Measurements from ENCODE around the gene RNF4. TPM values are rescaled to one million over a fixed set of nuclear protein-coding genes. Genes with fewer than 3 reads are reported as not detected.
"Not testable (repeated sequence)": the region's sequence is repeated elsewhere in the genome, so short reads cannot be mapped to it uniquely, and the experiment has no call there.

The RNF4 gene
- total RNA-seq, 1 donor: 68.8 TPM

- H3K79me2 ChIP-seq (ENCODE audit: insufficient read depth, low read length): peaks cover 35% of the 10 kb centered on the region
- peaks cover 24% of the 10 kb centered on the region for H4K20me1 ChIP-seq (ENCODE audit: insufficient read depth, low read length)
- peak overlapping the region; percentile 86 for H3K27ac ChIP-seq (ENCODE audit: low read depth, low read length)
- peaks cover 11% of the 10 kb centered on the region for H3K4me1 ChIP-seq (ENCODE audit: insufficient read depth, low read length)
- peak overlapping the region; percentile 88 for H2AFZ ChIP-seq (ENCODE audit: low read length)
- H3K9me3 ChIP-seq (ENCODE audit: low read depth, low read length): no peaks in the 10 kb centered on the region
- peak overlapping the region; percentile 94 for H3K4me2 ChIP-seq (ENCODE audit: insufficient read depth, low read length)
- TF ChIP-seq CTCF (IDR thresholded peaks at IDR 0.05; ENCODE audit: extremely low read depth, low read depth, low read length): no peak
- peaks cover 9% of the 10 kb centered on the region for H3K36me3 ChIP-seq (ENCODE audit: insufficient read depth, low read length)
- DNase-seq (ENCODE audit: insufficient read length, low spot score, missing footprints): peak; percentile 91
- no peaks in the 10 kb centered on the region for H3K27me3 ChIP-seq (ENCODE audit: insufficient read depth, low read length)
- peak overlapping the region; percentile 88 for H3K4me3 ChIP-seq (ENCODE audit: insufficient read depth, low read length)
These were observed 66.7 kb downstream of the RNF4 start for GRCh38 chr4:2535376-2536192.

DNA sequence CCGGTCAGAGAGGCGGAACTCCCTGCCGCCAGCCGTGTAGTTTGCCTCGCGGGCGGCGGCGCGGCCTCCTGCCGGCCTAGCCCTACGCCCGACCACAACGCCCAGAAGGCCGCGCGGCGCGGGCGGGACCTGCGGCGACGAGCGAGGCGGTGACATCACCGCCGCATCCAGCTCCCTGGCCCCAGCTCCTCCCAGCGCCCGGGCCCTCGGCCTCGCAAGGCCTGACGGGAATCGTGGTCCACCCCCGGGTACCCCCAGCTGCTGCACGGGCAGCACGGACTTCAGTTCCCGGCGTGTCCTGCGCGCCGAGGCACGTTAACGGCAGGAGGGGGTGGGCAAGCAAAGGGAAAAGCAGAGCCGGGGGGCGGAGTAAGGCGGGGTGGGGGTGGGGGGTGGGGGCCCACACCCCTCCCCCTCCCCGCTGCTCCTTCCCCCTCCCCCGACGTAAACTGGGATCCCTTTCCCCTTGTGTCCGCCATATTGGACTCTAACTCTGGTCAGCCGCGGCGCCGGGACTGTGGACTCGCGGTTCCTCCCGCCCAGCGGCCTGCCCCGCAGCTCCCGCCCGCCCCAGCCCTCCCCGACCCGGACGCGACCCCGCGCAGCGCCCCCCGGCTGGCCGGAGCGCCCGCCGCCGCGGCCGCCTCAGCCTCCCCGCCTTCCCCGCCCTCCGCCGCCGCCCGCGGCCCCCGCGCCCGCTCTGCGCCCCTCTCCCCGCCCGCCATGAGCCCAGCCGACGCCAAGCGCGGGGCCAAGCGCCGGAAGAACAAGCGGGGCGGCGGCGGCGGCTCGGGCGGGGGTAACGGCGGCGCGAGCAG lies 67.5 kb downstream of the RNF4 start, which contains the start of gene FAM193A:
Gene FAM193A (plus strand): TSS at position 455 of the 818 bp plus-strand sequence. CDS start 269 bp downstream, at position 724.
- Histone ChIP-seq H2AFZ (ENCODE audit: low read length) (peak within 1 kb of the TSS; percentile 88), H4K20me1 (ENCODE audit: insufficient read depth, low read length) (peaks cover 32% of the 10 kb centered on the region), H3K27me3 (ENCODE audit: insufficient read depth, low read length) (no peaks in the 10 kb centered on the region), H3K27ac (ENCODE audit: low read depth, low read length) (peak within 1 kb of the TSS; percentile 86), H3K9me3 (ENCODE audit: low read depth, low read length) (no peaks in the 10 kb centered on the region), H3K4me3 (ENCODE audit: insufficient read depth, low read length) (peak within 1 kb of the TSS; percentile 89), H3K36me3 (ENCODE audit: insufficient read depth, low read length) (peaks cover 9% of the 10 kb centered on the region), H3K4me2 (ENCODE audit: insufficient read depth, low read length) (peak within 1 kb of the TSS; percentile 98), H3K79me2 (ENCODE audit: insufficient read depth, low read length) (peaks cover 44% of the 10 kb centered on the region), H3K4me1 (ENCODE audit: insufficient read depth, low read length) (peaks cover 11% of the 10 kb centered on the region)
- TF ChIP-seq CTCF (IDR thresholded peaks at IDR 0.05; ENCODE audit: extremely low read depth, low read depth, low read length): no peak
- peak; percentile 100 for DNase-seq (ENCODE audit: insufficient read length, low spot score, missing footprints)

DNA sequence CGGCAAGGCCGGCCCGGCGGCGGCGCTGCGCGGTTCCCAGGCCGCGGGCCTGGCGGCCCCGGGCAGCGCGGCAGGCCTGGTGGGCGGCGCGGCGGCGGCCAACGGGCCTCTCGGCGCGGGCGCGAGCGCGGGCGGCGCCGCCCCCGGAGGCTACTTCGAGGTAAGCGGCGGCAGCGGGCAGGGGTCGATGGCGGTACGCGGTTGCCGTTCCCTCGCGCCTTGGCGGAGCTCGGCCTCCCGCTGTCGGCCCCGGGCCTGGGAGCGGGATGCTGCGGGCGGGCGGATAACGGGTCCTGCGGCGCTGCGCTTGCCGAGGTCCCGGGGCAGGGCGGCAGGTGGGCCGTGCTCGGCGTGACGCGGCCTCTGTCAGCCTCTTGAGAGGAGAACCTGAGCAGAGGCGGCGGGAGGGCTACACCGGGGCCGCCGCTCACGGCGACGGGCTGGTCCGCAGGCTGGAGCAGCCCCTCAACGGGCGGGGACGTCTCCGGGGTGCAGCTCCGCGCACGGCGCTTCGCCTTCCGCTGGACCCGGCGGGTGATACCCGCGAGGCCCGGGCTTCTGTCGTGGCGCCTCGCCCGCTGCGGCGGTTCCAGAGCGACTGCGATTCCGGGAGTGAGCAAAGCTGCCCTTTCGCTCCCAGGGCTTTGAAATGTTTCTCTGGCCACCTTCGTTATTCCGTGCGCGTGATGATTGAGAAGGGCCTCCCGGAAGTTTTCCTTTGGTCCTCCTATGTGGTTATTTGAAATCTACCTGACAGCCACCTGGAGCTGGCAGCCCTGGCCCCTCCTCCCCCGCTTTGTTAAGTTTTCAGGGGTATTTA lies 68.3 kb downstream of the RNF4 start:
- Histone ChIP-seq H3K27me3 (ENCODE audit: insufficient read depth, low read length) (no peaks in the 10 kb centered on the region), H3K9me3 (ENCODE audit: low read depth, low read length) (no peaks in the 10 kb centered on the region), H3K36me3 (ENCODE audit: insufficient read depth, low read length) (peaks cover 9% of the 10 kb centered on the region), H3K27ac (ENCODE audit: low read depth, low read length) (peak overlapping the region; percentile 78), H2AFZ (ENCODE audit: low read length) (peak overlapping the region; percentile 53), H3K4me2 (ENCODE audit: insufficient read depth, low read length) (peak overlapping the region; percentile 98), H3K4me1 (ENCODE audit: insufficient read depth, low read length) (peaks cover 11% of the 10 kb centered on the region), H3K79me2 (ENCODE audit: insufficient read depth, low read length) (peaks cover 52% of the 10 kb centered on the region), H4K20me1 (ENCODE audit: insufficient read depth, low read length) (peaks cover 39% of the 10 kb centered on the region), H3K4me3 (ENCODE audit: insufficient read depth, low read length) (peak overlapping the region; percentile 89)
- DNase-seq (ENCODE audit: insufficient read length, low spot score, missing footprints): peak; percentile 86
- no peak for TF ChIP-seq CTCF (IDR thresholded peaks at IDR 0.05; ENCODE audit: extremely low read depth, low read depth, low read length)

DNA sequence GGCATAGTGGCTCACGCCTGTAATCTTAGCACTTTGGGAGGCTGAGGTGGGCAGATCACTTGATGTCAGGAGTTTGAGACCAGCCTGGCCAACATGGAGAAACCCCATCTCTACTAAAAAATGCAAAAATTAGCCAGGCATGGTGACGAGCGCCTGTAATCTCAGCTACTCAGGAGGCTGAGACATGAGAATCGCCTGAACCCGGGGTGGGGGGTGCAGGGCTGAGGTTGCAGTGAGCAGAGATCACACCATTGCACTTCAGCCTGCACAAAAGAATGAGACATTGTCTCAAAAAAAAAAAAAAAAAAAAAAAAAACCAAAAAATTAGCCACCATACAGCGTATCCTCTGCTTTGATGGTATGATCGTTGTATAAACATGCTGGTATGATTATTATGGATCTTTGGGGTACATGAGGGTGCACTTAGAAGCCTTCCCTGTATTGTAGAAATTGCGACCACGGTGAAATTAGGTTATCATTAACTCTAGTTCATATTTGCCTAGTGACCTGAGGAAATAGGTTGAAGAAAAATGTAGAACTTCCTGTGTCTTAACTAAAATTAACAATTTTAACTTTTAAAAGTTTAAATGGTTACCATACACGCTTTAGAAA lies 74.8 kb downstream of the RNF4 start:
- peaks cover 79% of the 10 kb centered on the region for H4K20me1 ChIP-seq (ENCODE audit: insufficient read depth, low read length)
- not testable (repeated sequence) for H3K9me3 ChIP-seq (ENCODE audit: low read depth, low read length); H3K4me1 ChIP-seq (ENCODE audit: insufficient read depth, low read length); DNase-seq (ENCODE audit: insufficient read length, low spot score, missing footprints); H3K27ac ChIP-seq (ENCODE audit: low read depth, low read length); H3K4me2 ChIP-seq (ENCODE audit: insufficient read depth, low read length); H3K27me3 ChIP-seq (ENCODE audit: insufficient read depth, low read length); H2AFZ ChIP-seq (ENCODE audit: low read length); H3K4me3 ChIP-seq (ENCODE audit: insufficient read depth, low read length)
- peaks cover 99% of the 10 kb centered on the region for H3K79me2 ChIP-seq (ENCODE audit: insufficient read depth, low read length)
- H3K36me3 ChIP-seq (ENCODE audit: insufficient read depth, low read length): peaks cover 14% of the 10 kb centered on the region
